Osteoblast (primary cell): ENCODE data around the gene LMAN2. TPM values are rescaled to one million over a fixed set of nuclear protein-coding genes. Genes with fewer than 3 reads are reported as not detected.

Source experiments
- DNase-seq: peaks from one replicate; pipeline ENCODE4 v3.0.0; 2011; ENCODE audit warnings: low spot score, mixed read lengths; ENCODE audit not compliant: insufficient read length; ENCODE audit errors: missing footprints
- H2AFZ ChIP-seq: 2 replicates; pipeline ENCODE4 v1.6.0; 2011; ENCODE audit warnings: mild to moderate bottlenecking, low read length
- H3K27ac ChIP-seq: 2 replicates; pipeline ENCODE4 v1.5.1; 2011; ENCODE audit warnings: mild to moderate bottlenecking, low read depth, low read length, moderate library complexity
- H3K27me3 ChIP-seq: 2 replicates; pipeline ENCODE4 v1.6.0; 2012; ENCODE audit warnings: mild to moderate bottlenecking, control low read depth, inconsistent platforms, low read length, moderate library complexity; ENCODE audit not compliant: insufficient read depth
- H3K36me3 ChIP-seq: 2 replicates; pipeline ENCODE4 v1.5.1; 2011; ENCODE audit warnings: mild to moderate bottlenecking, low read length, control low read depth, moderate library complexity; ENCODE audit not compliant: insufficient read depth
- H3K4me1 ChIP-seq: 2 replicates; pipeline ENCODE4 v1.5.1; 2011; ENCODE audit warnings: mild to moderate bottlenecking, low read length, control low read depth, moderate library complexity; ENCODE audit not compliant: insufficient read depth
- H3K4me2 ChIP-seq: 2 replicates; pipeline ENCODE4 v1.6.0; 2011; ENCODE audit warnings: mild to moderate bottlenecking, low read length; ENCODE audit not compliant: insufficient read depth
- H3K4me3 ChIP-seq: fragments of 200-600 bp; sonication (generic); 3 replicates; pipeline ENCODE4 v1.5.1; 2012; ENCODE audit warnings: mild to moderate bottlenecking, low read length, inconsistent platforms; ENCODE audit not compliant: insufficient read depth
- H3K79me2 ChIP-seq: 2 replicates; pipeline ENCODE4 v1.6.0; 2012; ENCODE audit warnings: mild to moderate bottlenecking, low read length, control low read depth, inconsistent platforms; ENCODE audit not compliant: insufficient read depth
- H3K9me3 ChIP-seq: 2 replicates; pipeline ENCODE4 v1.5.1; 2011; ENCODE audit warnings: low read depth, low read length, control low read depth
- H4K20me1 ChIP-seq: 2 replicates; pipeline ENCODE4 v1.6.0; 2012; ENCODE audit warnings: mild to moderate bottlenecking, low read length, control low read depth; ENCODE audit not compliant: insufficient read depth
- CTCF ChIP-seq: IDR thresholded peaks from 2 replicates; pipeline ENCODE4 v1.5.1; 2011; ENCODE audit warnings: mild to moderate bottlenecking, low read depth, low read length, moderate library complexity; ENCODE audit errors: extremely low read depth
- total RNA-seq: library from RNA; depleted of rRNA; stranded (reverse); fragments of >200 nt; gene quantifications from 2 replicates; pipeline ENCODE4 v1.2.3, GENCODE V29; 2012

LMAN2 gene
- total RNA-seq, 1 donor = 356 TPM

- H3K79me2 ChIP-seq = peaks cover 21% of the 10 kb centered on the region
- no peaks in the 10 kb centered on the region for H3K27me3 ChIP-seq
- H3K4me1 ChIP-seq = peaks cover 11% of the 10 kb centered on the region
- no peak overlapping the region for H3K4me2 ChIP-seq
- H3K4me3 ChIP-seq = no peak overlapping the region
- peaks cover 70% of the 10 kb centered on the region for H3K36me3 ChIP-seq
- peaks cover 10% of the 10 kb centered on the region for H4K20me1 ChIP-seq
- DNase-seq = no peak
- no peak overlapping the region for H2AFZ ChIP-seq
- no peaks in the 10 kb centered on the region for H3K9me3 ChIP-seq
- H3K27ac ChIP-seq = no peak overlapping the region
- TF ChIP-seq CTCF = no peak
Measured at GRCh38 chr5:177297922-177298321, 53.5 kb downstream of the LMAN2 start.

GRCh38 chr5:177296581-177296980 is 54.9 kb downstream of the LMAN2 start:
- no peak overlapping the region for H2AFZ ChIP-seq
- no peaks in the 10 kb centered on the region for H3K9me3 ChIP-seq
- H3K4me2 ChIP-seq = no peak overlapping the region
- H3K4me3 ChIP-seq = no peak overlapping the region
- no peak for DNase-seq
- H3K79me2 ChIP-seq = peaks cover 8% of the 10 kb centered on the region
- peaks cover 2% of the 10 kb centered on the region for H4K20me1 ChIP-seq
- no peaks in the 10 kb centered on the region for H3K4me1 ChIP-seq
- H3K27ac ChIP-seq = no peak overlapping the region
- H3K27me3 ChIP-seq = no peaks in the 10 kb centered on the region
- TF ChIP-seq CTCF = no peak
- H3K36me3 ChIP-seq = peaks cover 77% of the 10 kb centered on the region

GRCh38 chr5:177295924-177296323 is 55.5 kb downstream of the LMAN2 start:
- Histone ChIP-seq H3K27ac (no peak overlapping the region), H3K27me3 (no peaks in the 10 kb centered on the region), H3K9me3 (no peaks in the 10 kb centered on the region), H3K79me2 (peaks cover 4% of the 10 kb centered on the region), H3K4me2 (no peak overlapping the region), H3K36me3 (peaks cover 76% of the 10 kb centered on the region), H3K4me1 (no peaks in the 10 kb centered on the region), H3K4me3 (no peak overlapping the region), H4K20me1 (peaks cover 2% of the 10 kb centered on the region), H2AFZ (no peak overlapping the region)
- DNase-seq = no peak
- TF ChIP-seq CTCF = no peak

GRCh38 chr5:177294632-177295031 is 56.8 kb downstream of the LMAN2 start:
- Histone ChIP-seq H3K36me3 (peaks cover 73% of the 10 kb centered on the region), H3K79me2 (peaks cover 3% of the 10 kb centered on the region), H3K4me2 (no peak overlapping the region), H3K9me3 (no peaks in the 10 kb centered on the region), H3K4me1 (no peaks in the 10 kb centered on the region), H4K20me1 (peaks cover 2% of the 10 kb centered on the region), H2AFZ (no peak overlapping the region), H3K4me3 (no peak overlapping the region), H3K27ac (no peak overlapping the region), H3K27me3 (no peaks in the 10 kb centered on the region)
- no peak for TF ChIP-seq CTCF
- DNase-seq = no peak
